ENCODE results near the gene CNTN4.

The CNTN4 gene

GRCh38 chr3:2454865-2455264, 356.2 kb downstream of the CNTN4 start:
- no peak for DNase-seq (ENCODE audit: low read depth)
- H3K4me3 ChIP-seq (ENCODE audit: low read depth, low read length): no peak overlapping the region
- TF ChIP-seq, protein P1, sequence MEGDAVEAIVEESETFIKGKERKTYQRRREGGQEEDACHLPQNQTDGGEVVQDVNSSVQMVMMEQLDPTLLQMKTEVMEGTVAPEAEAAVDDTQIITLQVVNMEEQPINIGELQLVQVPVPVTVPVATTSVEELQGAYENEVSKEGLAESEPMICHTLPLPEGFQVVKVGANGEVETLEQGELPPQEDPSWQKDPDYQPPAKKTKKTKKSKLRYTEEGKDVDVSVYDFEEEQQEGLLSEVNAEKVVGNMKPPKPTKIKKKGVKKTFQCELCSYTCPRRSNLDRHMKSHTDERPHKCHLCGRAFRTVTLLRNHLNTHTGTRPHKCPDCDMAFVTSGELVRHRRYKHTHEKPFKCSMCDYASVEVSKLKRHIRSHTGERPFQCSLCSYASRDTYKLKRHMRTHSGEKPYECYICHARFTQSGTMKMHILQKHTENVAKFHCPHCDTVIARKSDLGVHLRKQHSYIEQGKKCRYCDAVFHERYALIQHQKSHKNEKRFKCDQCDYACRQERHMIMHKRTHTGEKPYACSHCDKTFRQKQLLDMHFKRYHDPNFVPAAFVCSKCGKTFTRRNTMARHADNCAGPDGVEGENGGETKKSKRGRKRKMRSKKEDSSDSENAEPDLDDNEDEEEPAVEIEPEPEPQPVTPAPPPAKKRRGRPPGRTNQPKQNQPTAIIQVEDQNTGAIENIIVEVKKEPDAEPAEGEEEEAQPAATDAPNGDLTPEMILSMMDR (IDR thresholded peaks at IDR 0.05; ENCODE audit: insufficient read depth, low read depth, low read length, missing control alignments): no peak

GRCh38 chr3:2456788-2457187, 358.1 kb downstream of the CNTN4 start:
- TF ChIP-seq, protein P1 (IDR thresholded peaks at IDR 0.05; ENCODE audit: insufficient read depth, low read depth, low read length, missing control alignments): no peak
- no peak for DNase-seq (ENCODE audit: low read depth)
- H3K4me3 ChIP-seq (ENCODE audit: low read depth, low read length): no peak overlapping the region

- TF ChIP-seq, protein P1 (IDR thresholded peaks at IDR 0.05; ENCODE audit: insufficient read depth, low read depth, low read length, missing control alignments): no peak
Measured at GRCh38 chr3:2458816-2459215, 360.1 kb downstream of the CNTN4 start.

DNA sequence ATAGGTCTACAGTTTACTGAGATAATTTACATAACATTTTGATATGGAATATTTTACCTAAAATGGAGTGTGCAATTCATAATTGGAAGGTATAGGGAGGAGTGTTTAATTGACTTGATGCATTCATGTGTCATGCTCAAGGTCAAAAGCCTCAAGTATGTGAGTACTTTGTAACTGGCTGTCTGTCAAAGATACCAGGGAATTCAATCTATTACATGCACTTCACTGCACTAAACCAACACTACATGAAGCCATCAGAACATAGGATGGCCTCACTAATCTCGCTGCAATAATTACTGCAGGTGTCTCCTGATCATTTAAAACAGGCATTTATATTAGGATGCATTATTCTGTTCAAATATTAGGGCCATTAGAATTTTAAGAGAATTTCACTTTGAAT, 367.2 kb downstream of the CNTN4 start:
- DNase-seq (ENCODE audit: low read depth): no peak
- H3K4me3 ChIP-seq (ENCODE audit: low read depth, low read length): no peak overlapping the region
- TF ChIP-seq, protein P1 (IDR thresholded peaks at IDR 0.05; ENCODE audit: insufficient read depth, low read depth, low read length, missing control alignments): no peak

More at GRCh38 chr3:2458816-2459215, 360.1 kb downstream of the CNTN4 start:
- H3K4me3 ChIP-seq (ENCODE audit: low read depth, low read length): no peak overlapping the region
- no peak for DNase-seq (ENCODE audit: low read depth)

- TF ChIP-seq, protein P1 (IDR thresholded peaks at IDR 0.05; ENCODE audit: insufficient read depth, low read depth, low read length, missing control alignments): no peak
- DNase-seq (ENCODE audit: low read depth): peak; percentile 69
- H3K4me3 ChIP-seq (ENCODE audit: low read depth, low read length): no peak overlapping the region
Measured at GRCh38 chr3:2468816-2469215, 370.1 kb downstream of the CNTN4 start.

- DNase-seq (ENCODE audit: low read depth): no peak
- H3K4me3 ChIP-seq (ENCODE audit: low read depth, low read length): no peak overlapping the region
- TF ChIP-seq, protein P1 (IDR thresholded peaks at IDR 0.05; ENCODE audit: insufficient read depth, low read depth, low read length, missing control alignments): no peak
Measured at GRCh38 chr3:2476996-2477395, 378.3 kb downstream of the CNTN4 start.

DNA sequence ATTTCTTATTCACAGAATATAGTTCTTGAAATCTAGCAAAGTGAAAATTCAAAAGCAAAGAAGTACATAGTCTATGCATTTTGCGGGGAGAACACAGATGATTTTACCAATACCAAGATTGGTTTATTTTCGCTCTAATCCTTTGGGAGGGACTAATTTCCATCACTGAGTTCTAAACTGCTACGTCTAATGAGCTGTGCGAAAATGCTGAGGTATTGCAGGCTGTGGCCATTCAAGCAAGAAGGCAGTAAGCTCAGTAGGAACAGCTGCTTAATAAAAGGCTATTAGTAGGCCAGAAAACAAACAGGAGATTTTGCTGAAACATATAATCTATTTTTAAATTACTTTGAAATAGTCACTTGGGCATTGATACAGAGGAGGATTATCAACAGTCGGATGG, 379.0 kb downstream of the CNTN4 start:
- DNase-seq (ENCODE audit: low read depth): no peak
- H3K4me3 ChIP-seq (ENCODE audit: low read depth, low read length): no peak overlapping the region
- TF ChIP-seq, protein P1 (IDR thresholded peaks at IDR 0.05; ENCODE audit: insufficient read depth, low read depth, low read length, missing control alignments): no peak
